ENCODE measurements around the gene MTX1. TPM values are rescaled to one million over a fixed set of nuclear protein-coding genes. Genes with fewer than 3 reads are reported as not detected.

MTX1 gene
- total and polyA plus RNA-seq, 2 experiments from 2014 or later: 61.4 to 69.2 TPM

DNA sequence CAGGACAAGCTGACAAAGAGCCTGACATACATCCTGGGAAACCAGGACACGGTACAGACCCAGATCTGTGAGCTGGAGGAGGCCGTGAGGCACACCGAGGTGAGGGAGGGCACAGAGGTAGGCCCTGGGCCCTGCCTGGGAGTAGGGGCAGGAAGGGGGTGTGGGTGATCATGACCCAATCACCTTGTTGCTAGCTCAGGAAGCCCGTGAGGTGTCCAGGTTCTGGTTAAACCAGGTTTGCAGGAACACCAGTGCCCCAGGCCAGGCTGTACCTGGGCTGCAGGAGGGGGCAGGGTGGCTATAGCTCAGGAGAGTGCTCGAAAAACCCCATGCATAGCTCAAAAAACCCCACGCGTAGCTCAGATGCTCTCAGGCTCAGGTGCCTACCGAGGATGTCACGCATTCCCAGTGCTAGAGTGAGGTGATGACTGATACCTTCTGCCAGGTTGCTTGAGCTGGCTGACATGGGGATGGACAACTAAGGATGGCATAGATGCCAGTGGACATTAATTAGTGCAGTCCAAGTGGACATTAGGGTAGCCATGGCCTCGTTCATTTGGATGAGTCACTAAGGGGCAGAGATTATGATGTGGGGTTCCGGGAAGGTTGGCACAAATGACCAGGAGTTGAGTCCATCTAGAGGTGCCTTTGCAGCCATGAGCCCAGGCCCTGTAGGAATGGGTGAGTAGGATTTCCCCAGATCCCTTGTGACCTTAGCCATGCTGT, 31.1 kb upstream of the MTX1 start:
- Histone ChIP-seq H4K20me1 (ENCODE audit: insufficient read depth) (no peaks in the 10 kb centered on the region), H3K79me2 (ENCODE audit: insufficient read depth) (peaks cover 7% of the 10 kb centered on the region), H3F3A (ENCODE audit: insufficient read depth) (peaks cover 5% of the 10 kb centered on the region; the same call in 1 of the 2 replicates), H3K4me2 (ENCODE audit: unreplicated experiment) (no peak overlapping the region), H3K36me3 (ENCODE audit: low read depth) (no peaks in the 10 kb centered on the region; the same call in 1 of the 2 replicates), H3K27me3 (replicated peaks; ENCODE audit: insufficient read depth) (no peaks in the 10 kb centered on the region), H3K27ac (no peak overlapping the region), H3K4me1 (ENCODE audit: insufficient read depth) (peaks cover under 1% of the 10 kb centered on the region; the same call in 1 of the 2 replicates), H3K9me3 (ENCODE audit: low read depth) (no peaks in the 10 kb centered on the region), H3K9ac (no peak overlapping the region), H3K9me2 (ENCODE audit: insufficient read depth) (no peaks in the 10 kb centered on the region), H2AFZ (no peak overlapping the region), H3K4me3 (no peak overlapping the region)
- TF ChIP-seq EZH2 (IDR thresholded peaks at IDR 0.05; ENCODE audit: insufficient read depth, poor library complexity, severe bottlenecking) (no peak), EZH2phosphoT487 (IDR thresholded peaks at IDR 0.05; ENCODE audit: insufficient read depth, low read depth) (no peak)
- 74 to 77% methylated on average over 11 of the region's 11 CpGs for WGBS, 2 experiments (ENCODE audit: low coverage in 1 of 2, low lambda C conversion rate in 2 of 2, missing lambda C conversion rate in 2 of 2)
- no peak for DNase-seq
- in situ Hi-C loops (cut with MboI): no loop called here

DNA sequence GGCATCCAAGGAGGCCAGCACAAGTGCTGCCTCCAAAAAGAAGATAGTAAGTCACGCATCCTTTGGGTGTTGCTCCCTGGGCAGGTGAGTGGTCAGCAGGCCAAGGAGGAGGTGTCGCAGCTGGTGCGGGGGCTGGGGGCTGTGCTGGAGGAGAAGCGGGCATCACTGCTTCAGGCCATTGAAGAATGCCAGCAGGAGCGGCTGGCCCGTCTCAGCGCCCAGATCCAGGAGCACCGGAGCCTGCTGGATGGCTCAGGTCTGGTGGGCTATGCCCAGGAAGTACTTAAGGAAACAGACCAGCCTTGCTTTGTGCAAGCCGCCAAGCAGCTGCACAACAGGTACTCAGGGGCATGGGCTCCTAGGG, 30.6 kb upstream of the MTX1 start:
- no peak overlapping the region for H3K4me2 ChIP-seq (ENCODE audit: unreplicated experiment)
- no peak overlapping the region for H3K27ac ChIP-seq
- H4K20me1 ChIP-seq (ENCODE audit: insufficient read depth): no peaks in the 10 kb centered on the region
- WGBS, 2 experiments (ENCODE audit: low coverage in 1 of 2, low lambda C conversion rate in 2 of 2, missing lambda C conversion rate in 2 of 2): 96 to 100% methylated on average over 8 to 9 of the region's 9 CpGs
- H3K4me3 ChIP-seq: no peak overlapping the region
- in situ Hi-C loops (cut with MboI): no loop called here
- H3K27me3 ChIP-seq (replicated peaks; ENCODE audit: insufficient read depth): no peaks in the 10 kb centered on the region
- H3K9ac ChIP-seq: no peak overlapping the region
- H3K9me3 ChIP-seq (ENCODE audit: low read depth): no peaks in the 10 kb centered on the region
- no peak for DNase-seq
- H3K9me2 ChIP-seq (ENCODE audit: insufficient read depth): no peaks in the 10 kb centered on the region
- no peaks in the 10 kb centered on the region; the same call in 1 of the 2 replicates for H3K36me3 ChIP-seq (ENCODE audit: low read depth)
- no peak overlapping the region for H2AFZ ChIP-seq
- TF ChIP-seq EZH2 (IDR thresholded peaks at IDR 0.05; ENCODE audit: insufficient read depth, poor library complexity, severe bottlenecking) (no peak), EZH2phosphoT487 (IDR thresholded peaks at IDR 0.05; ENCODE audit: insufficient read depth, low read depth) (no peak)
- peaks cover 1% of the 10 kb centered on the region; the same call in 1 of the 2 replicates for H3K79me2 ChIP-seq (ENCODE audit: insufficient read depth)
- H3F3A ChIP-seq (ENCODE audit: insufficient read depth): peaks cover 5% of the 10 kb centered on the region; the same call in 1 of the 2 replicates
- no peaks in the 10 kb centered on the region for H3K4me1 ChIP-seq (ENCODE audit: insufficient read depth)

DNA sequence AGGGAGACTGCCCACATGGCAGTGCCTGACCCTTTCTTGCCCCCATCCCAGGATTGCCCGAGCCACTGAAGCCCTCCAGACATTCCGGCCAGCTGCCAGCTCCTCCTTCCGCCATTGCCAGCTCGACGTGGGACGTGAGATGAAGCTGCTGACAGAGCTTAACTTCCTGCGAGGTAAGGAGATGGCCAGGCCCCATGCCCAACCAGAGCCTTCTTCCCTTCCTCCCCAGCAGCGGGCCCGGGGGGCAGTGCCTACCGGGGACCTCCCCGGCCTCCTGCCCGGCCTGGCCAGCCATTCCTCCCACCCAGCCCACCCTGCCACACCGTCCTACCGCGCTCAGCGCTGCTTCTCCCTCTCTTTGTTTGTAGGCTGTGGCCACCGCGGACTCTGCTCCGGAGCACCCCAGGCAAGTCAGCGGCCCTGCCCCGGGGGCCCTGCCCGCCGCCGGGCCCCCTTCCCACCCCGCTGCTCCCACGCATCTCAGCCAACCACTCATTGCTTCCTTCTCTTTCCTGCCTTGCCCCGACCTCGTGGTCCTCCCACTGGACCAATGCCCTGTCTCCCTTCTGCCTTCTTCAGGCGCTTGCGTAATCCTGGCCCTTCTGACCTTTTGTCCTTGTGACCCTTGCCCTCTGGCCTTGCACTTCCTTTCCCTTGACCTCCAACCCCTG, 29.9 kb upstream of the MTX1 start:
- no peaks in the 10 kb centered on the region for H3K9me2 ChIP-seq (ENCODE audit: insufficient read depth)
- no peak overlapping the region for H2AFZ ChIP-seq
- no peak overlapping the region for H3K27ac ChIP-seq
- no peak overlapping the region for H3K4me3 ChIP-seq
- H3K4me1 ChIP-seq (ENCODE audit: insufficient read depth): no peaks in the 10 kb centered on the region
- DNase-seq: no peak
- WGBS, 2 experiments (ENCODE audit: low coverage in 1 of 2, low lambda C conversion rate in 2 of 2, missing lambda C conversion rate in 2 of 2): 77 to 83% methylated on average over 10 to 30 of the region's 30 CpGs
- H3K79me2 ChIP-seq (ENCODE audit: insufficient read depth): no peaks in the 10 kb centered on the region
- in situ Hi-C loops (cut with MboI): no loop called here
- H3K9me3 ChIP-seq (ENCODE audit: low read depth): no peaks in the 10 kb centered on the region
- no peaks in the 10 kb centered on the region for H4K20me1 ChIP-seq (ENCODE audit: insufficient read depth)
- TF ChIP-seq EZH2phosphoT487 (IDR thresholded peaks at IDR 0.05; ENCODE audit: insufficient read depth, low read depth) (no peak), EZH2 (IDR thresholded peaks at IDR 0.05; ENCODE audit: insufficient read depth, poor library complexity, severe bottlenecking) (no peak)
- H3K36me3 ChIP-seq (ENCODE audit: low read depth): no peaks in the 10 kb centered on the region; the same call in 1 of the 2 replicates
- H3K9ac ChIP-seq: no peak overlapping the region
- H3K27me3 ChIP-seq (replicated peaks; ENCODE audit: insufficient read depth): no peaks in the 10 kb centered on the region
- peaks cover 5% of the 10 kb centered on the region; the same call in 1 of the 2 replicates for H3F3A ChIP-seq (ENCODE audit: insufficient read depth)
- no peak overlapping the region for H3K4me2 ChIP-seq (ENCODE audit: unreplicated experiment)

DNA sequence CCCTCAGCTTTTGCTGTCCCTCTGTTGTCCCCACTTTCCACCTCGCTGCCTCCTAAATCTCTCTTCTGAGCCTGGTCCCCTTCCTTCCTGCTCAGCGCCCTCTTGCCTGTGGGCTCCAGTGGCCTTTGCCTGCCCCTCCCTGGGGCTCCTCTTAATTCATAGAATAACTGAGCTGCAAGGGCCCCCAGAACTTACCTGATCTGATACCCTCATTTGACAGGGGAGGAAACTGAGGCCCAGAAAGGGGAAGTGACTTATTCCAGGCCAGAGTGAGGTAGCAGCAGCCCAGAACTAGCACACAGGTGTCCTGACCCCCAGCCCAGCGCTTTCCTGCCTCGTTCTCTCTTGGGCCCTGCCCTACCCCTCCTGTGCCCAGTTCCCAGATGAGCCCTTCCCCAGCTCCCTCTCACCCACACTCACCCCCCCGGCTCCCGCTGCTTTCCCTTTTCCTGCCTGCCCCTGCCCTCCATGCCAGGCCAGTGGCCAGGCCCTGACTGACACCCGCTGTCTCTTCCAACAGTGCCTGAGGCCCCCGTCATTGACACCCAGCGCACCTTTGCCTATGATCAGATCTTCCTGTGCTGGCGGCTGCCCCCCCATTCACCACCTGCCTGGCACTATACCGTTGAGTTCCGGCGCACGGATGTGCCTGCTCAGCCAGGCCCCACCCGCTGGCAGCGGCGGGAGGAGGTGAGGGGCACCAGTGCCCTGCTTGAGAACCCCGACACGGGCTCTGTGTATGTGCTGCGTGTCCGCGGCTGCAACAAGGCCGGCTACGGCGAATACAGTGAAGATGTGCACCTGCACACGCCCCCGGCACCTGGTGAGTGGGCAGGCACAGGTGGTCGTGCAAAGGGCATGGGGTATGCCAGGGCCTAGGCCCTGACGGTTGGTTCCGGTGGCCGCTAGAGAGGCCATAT, 29.1 kb upstream of the MTX1 start:
- H3K4me1 ChIP-seq (ENCODE audit: insufficient read depth): no peaks in the 10 kb centered on the region
- no peaks in the 10 kb centered on the region for H3K9me3 ChIP-seq (ENCODE audit: low read depth)
- H3K27me3 ChIP-seq (replicated peaks; ENCODE audit: insufficient read depth): no peaks in the 10 kb centered on the region
- no peaks in the 10 kb centered on the region for H3K79me2 ChIP-seq (ENCODE audit: insufficient read depth)
- H3K27ac ChIP-seq: no peak overlapping the region
- no peak overlapping the region for H3K4me3 ChIP-seq
- no peaks in the 10 kb centered on the region for H4K20me1 ChIP-seq (ENCODE audit: insufficient read depth)
- in situ Hi-C loops (cut with MboI): no loop called here
- no peak overlapping the region for H2AFZ ChIP-seq
- no peak for DNase-seq
- no peak overlapping the region for H3K4me2 ChIP-seq (ENCODE audit: unreplicated experiment)
- H3K36me3 ChIP-seq (ENCODE audit: low read depth): no peaks in the 10 kb centered on the region; the same call in 1 of the 2 replicates
- H3F3A ChIP-seq (ENCODE audit: insufficient read depth): peaks cover 5% of the 10 kb centered on the region; the same call in 1 of the 2 replicates
- H3K9me2 ChIP-seq (ENCODE audit: insufficient read depth): no peaks in the 10 kb centered on the region
- 94% methylated on average over 30 to 31 of the region's 31 CpGs for WGBS, 2 experiments (ENCODE audit: low coverage in 1 of 2, low lambda C conversion rate in 2 of 2, missing lambda C conversion rate in 2 of 2)
- TF ChIP-seq EZH2 (IDR thresholded peaks at IDR 0.05; ENCODE audit: insufficient read depth, poor library complexity, severe bottlenecking): no peak
- TF ChIP-seq EZH2phosphoT487 (IDR thresholded peaks at IDR 0.05; ENCODE audit: insufficient read depth, low read depth): no peak
- H3K9ac ChIP-seq: no peak overlapping the region

Measured in GM23248 (cell line).